Endodermal cell (in vitro differentiated cells): Measurements from ENCODE around the gene F2RL3. TPM values are rescaled to one million over a fixed set of nuclear protein-coding genes. Genes with fewer than 3 reads are reported as not detected.

Experiments
- DNase-seq: peaks from one replicate; pipeline ENCODE4 v3.0.0-alpha.2; 2017
- H3K27ac ChIP-seq: 2 replicates; pipeline ENCODE4 v1.5.1; 2013; ENCODE audit warnings: mild to moderate bottlenecking, low read depth, low read length, moderate library complexity
- H3K27me3 ChIP-seq: 2 replicates; pipeline ENCODE4 v1.6.1; 2013; ENCODE audit warnings: mild to moderate bottlenecking, low read length, moderate library complexity; ENCODE audit not compliant: insufficient read depth, control insufficient read depth, poor library complexity, severe bottlenecking
- H3K36me3 ChIP-seq: 2 replicates; pipeline ENCODE4 v1.7.0; 2013; ENCODE audit warnings: mild to moderate bottlenecking, low read length, moderate library complexity; ENCODE audit not compliant: control insufficient read depth, insufficient read depth
- H3K4me1 ChIP-seq: one replicate; pipeline ENCODE4 v1.7.0; 2013; ENCODE audit warnings: low read length; ENCODE audit not compliant: control insufficient read depth, insufficient read depth
- H3K4me3 ChIP-seq: 2 replicates; pipeline ENCODE4 v1.5.1; 2013; ENCODE audit warnings: mild to moderate bottlenecking, low read length, moderate library complexity
- H3K9ac ChIP-seq: 2 replicates; pipeline ENCODE4 v1.6.1; 2013; ENCODE audit warnings: mild to moderate bottlenecking, low read length, moderate library complexity; ENCODE audit not compliant: poor library complexity, severe bottlenecking; ENCODE audit errors: extremely low read depth
- H3K9me3 ChIP-seq: 2 replicates; pipeline ENCODE4 v1.6.1; 2013; ENCODE audit warnings: mild to moderate bottlenecking, low read length, moderate library complexity; ENCODE audit not compliant: control insufficient read depth
- H3K27ac Mint-ChIP-seq: 2 replicates; pipeline ENCODE4 v1.8.0; 2020; ENCODE audit warnings: mixed read lengths
- H3K27me3 Mint-ChIP-seq: 2 replicates; pipeline ENCODE4 v1.8.0; 2021; ENCODE audit warnings: mild to moderate bottlenecking, mixed read lengths; ENCODE audit not compliant: insufficient read depth
- H3K36me3 Mint-ChIP-seq: 2 replicates; pipeline ENCODE4 v1.8.0; 2020; ENCODE audit warnings: low read depth, mixed read lengths
- H3K4me1 Mint-ChIP-seq: 2 replicates; pipeline ENCODE4 v1.8.0; 2020; ENCODE audit warnings: mixed read lengths
- H3K4me3 Mint-ChIP-seq: 2 replicates; pipeline ENCODE4 v1.8.0; 2020; ENCODE audit warnings: mild to moderate bottlenecking, moderate library complexity, mixed read lengths
- H3K9me3 Mint-ChIP-seq: 2 replicates; pipeline ENCODE4 v1.8.0; 2020; ENCODE audit warnings: mild to moderate bottlenecking, mixed read lengths
- WGBS, 2 experiments: methylation state at CpG; one replicate each; pipeline versions ENCODE4 v1.1.5 to v1.1.7; 2013; ENCODE audit warnings: missing lambda C conversion rate in 2 of 2, mixed read lengths in 1 of 2; ENCODE audit not compliant: insufficient coverage in 1 of 2, insufficient read length in 1 of 2; 5-methylcytosine and 5-hydroxymethylcytosine counted together
- total RNA-seq, 2 donors: library from RNA; stranded (reverse); fragmentation: NEBNext Ultra II Directional in 1 of 2; extraction: Animal tissue kit (Norgen Biotek cat#: 25700) in 1 of 2; gene quantifications; 2 replicates in 1 of 2; 3 replicates in 1 of 2; pipeline ENCODE4 v1.2.1, GENCODE V29; 2021
- TF ChIP-seq, protein P1 (sequence below): fragments of 200-600 bp; sonication (generic); conservative IDR thresholded peaks from 2 replicates; pipeline ENCODE4 v1.5.0; 2021; ENCODE audit warnings: antibody characterized with exemption, mild to moderate bottlenecking

Gene F2RL3
- total RNA-seq, 2 donors from 2014 or later: not detected

DNA sequence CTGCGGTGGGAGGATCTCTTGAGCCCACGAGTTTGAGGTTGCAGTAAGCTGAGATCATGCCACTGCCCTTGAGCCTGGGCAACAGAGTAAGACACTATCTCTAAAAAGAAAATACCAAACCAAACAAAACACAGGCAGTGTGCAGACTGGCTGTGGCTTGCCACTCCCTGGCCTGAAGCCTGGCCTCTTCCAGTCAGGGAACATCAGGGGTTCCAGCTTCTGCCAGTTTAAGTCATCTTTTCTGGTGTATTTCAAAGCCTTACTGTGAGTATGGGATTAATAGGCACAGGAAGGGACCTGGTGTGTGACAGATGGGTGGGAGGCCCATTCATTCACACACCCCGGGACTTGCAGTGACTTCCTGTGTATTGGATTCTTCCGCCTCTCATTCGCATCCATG is 27.0 kb upstream of the F2RL3 start:
- Histone ChIP-seq H3K9me3 (no peaks in the 10 kb centered on the region), H3K27me3 (no peaks in the 10 kb centered on the region), H3K36me3 (peaks cover 43% of the 10 kb centered on the region), H3K27ac (no peak overlapping the region), H3K9ac (no peak overlapping the region), H3K4me1 (no peaks in the 10 kb centered on the region), H3K4me3 (no peak overlapping the region)
- TF ChIP-seq, protein P1, sequence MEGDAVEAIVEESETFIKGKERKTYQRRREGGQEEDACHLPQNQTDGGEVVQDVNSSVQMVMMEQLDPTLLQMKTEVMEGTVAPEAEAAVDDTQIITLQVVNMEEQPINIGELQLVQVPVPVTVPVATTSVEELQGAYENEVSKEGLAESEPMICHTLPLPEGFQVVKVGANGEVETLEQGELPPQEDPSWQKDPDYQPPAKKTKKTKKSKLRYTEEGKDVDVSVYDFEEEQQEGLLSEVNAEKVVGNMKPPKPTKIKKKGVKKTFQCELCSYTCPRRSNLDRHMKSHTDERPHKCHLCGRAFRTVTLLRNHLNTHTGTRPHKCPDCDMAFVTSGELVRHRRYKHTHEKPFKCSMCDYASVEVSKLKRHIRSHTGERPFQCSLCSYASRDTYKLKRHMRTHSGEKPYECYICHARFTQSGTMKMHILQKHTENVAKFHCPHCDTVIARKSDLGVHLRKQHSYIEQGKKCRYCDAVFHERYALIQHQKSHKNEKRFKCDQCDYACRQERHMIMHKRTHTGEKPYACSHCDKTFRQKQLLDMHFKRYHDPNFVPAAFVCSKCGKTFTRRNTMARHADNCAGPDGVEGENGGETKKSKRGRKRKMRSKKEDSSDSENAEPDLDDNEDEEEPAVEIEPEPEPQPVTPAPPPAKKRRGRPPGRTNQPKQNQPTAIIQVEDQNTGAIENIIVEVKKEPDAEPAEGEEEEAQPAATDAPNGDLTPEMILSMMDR: no peak
- H3K4me1 Mint-ChIP-seq: no peaks in the 10 kb centered on the region
- no peak overlapping the region for H3K27ac Mint-ChIP-seq
- no peak for DNase-seq
- H3K36me3 Mint-ChIP-seq: peaks cover 62% of the 10 kb centered on the region
- H3K4me3 Mint-ChIP-seq: no peak overlapping the region
- WGBS, 2 experiments: 94 to 95% methylated on average over 4 to 5 of the region's 5 CpGs
- H3K27me3 Mint-ChIP-seq: no peaks in the 10 kb centered on the region
- no peaks in the 10 kb centered on the region for H3K9me3 Mint-ChIP-seq

DNA sequence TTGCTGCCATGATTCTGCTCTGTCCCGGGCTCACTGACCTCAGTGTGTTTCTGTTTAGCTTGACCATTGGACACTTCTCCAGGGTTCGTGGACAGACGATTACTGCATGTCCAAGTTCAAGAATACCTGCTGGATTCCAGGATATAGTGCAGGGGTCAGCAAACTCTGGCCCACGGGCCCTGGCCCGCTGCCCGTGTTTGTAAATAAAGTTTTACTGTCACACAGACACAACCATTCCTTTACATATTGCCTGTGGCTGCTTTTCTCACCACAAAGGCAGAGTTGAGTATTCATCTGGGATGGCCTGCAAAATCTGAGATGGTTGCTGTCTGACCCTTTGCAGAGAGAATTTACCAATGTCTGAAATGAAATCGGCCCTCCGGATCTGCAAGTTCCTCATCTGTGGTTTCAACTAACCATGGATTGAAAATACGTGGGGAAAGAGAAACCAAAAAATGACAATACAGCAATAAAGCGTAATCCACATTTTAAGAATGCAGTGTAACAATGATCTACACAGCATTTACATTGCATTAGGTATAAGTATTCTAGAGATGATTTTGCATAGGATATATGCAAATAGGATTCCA is 25.9 kb upstream of the F2RL3 start:
- H3K36me3 ChIP-seq: peaks cover 47% of the 10 kb centered on the region
- no peaks in the 10 kb centered on the region for H3K4me1 ChIP-seq
- 90 to 92% methylated on average over 9 to 10 of the region's 10 CpGs for WGBS, 2 experiments
- no peak overlapping the region for H3K4me3 ChIP-seq
- H3K36me3 Mint-ChIP-seq: peaks cover 65% of the 10 kb centered on the region
- DNase-seq: no peak
- H3K27me3 Mint-ChIP-seq: no peaks in the 10 kb centered on the region
- no peaks in the 10 kb centered on the region for H3K4me1 Mint-ChIP-seq
- H3K27me3 ChIP-seq: no peaks in the 10 kb centered on the region
- no peak overlapping the region for H3K4me3 Mint-ChIP-seq
- TF ChIP-seq, protein P1: no peak
- no peaks in the 10 kb centered on the region for H3K9me3 ChIP-seq
- no peaks in the 10 kb centered on the region for H3K9me3 Mint-ChIP-seq
- no peak overlapping the region for H3K27ac Mint-ChIP-seq
- H3K27ac ChIP-seq: no peak overlapping the region
- no peak overlapping the region for H3K9ac ChIP-seq

DNA sequence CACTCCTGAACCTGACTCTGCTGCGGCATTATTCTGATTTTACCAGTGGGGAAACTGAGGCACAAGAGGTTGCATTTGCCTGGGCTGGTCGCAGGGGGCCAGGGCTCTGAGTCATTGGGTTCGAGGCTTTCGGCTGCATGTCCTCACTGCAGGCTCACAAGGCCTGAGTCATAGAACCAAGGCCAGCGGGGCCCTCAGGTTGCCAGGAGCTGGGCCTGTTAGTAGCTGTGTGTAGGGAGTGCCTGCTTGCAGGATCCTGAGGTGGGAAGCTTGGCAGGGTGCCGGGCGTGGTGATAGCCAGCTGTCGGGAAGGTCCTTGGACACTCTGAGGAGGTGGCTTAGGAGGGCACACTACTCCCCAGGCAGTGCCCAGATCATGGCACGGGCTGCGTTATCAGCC is 21.6 kb upstream of the F2RL3 start:
- Mint-ChIP-seq H3K36me3 (peaks cover 69% of the 10 kb centered on the region), H3K27me3 (no peaks in the 10 kb centered on the region), H3K4me1 (no peaks in the 10 kb centered on the region), H3K27ac (no peak overlapping the region), H3K4me3 (no peak overlapping the region), H3K9me3 (no peaks in the 10 kb centered on the region)
- TF ChIP-seq, protein P1: no peak
- H3K9ac ChIP-seq: no peak overlapping the region
- H3K9me3 ChIP-seq: no peaks in the 10 kb centered on the region
- H3K27me3 ChIP-seq: no peaks in the 10 kb centered on the region
- DNase-seq: no peak
- no peak overlapping the region for H3K4me3 ChIP-seq
- H3K36me3 ChIP-seq: peaks cover 56% of the 10 kb centered on the region
- WGBS, 2 experiments: 93 to 100% methylated on average over 5 to 10 of the region's 10 CpGs
- no peak overlapping the region for H3K27ac ChIP-seq
- no peaks in the 10 kb centered on the region for H3K4me1 ChIP-seq
